OCI-LY7 (cell line): ENCODE results near the gene LRRC52.

Experiments
- EZH2phosphoT487 ChIP-seq: fragments of 200-600 bp; sonication (generic); IDR thresholded peaks from 2 replicates; pipeline ENCODE4 v1.6.1; 2018; ENCODE audit warnings: low read depth, borderline replicate concordance, mild to moderate bottlenecking, mixed run types, antibody characterized with exemption, low read length, moderate library complexity, mixed read lengths
- TF ChIP-seq, protein P1 (sequence below): fragments of 200-600 bp; sonication (generic); conservative IDR thresholded peaks from 2 replicates; pipeline ENCODE4 v1.5.1; 2014; ENCODE audit warnings: mild to moderate bottlenecking, antibody characterized with exemption, low read length, moderate library complexity, mixed read lengths

DNA sequence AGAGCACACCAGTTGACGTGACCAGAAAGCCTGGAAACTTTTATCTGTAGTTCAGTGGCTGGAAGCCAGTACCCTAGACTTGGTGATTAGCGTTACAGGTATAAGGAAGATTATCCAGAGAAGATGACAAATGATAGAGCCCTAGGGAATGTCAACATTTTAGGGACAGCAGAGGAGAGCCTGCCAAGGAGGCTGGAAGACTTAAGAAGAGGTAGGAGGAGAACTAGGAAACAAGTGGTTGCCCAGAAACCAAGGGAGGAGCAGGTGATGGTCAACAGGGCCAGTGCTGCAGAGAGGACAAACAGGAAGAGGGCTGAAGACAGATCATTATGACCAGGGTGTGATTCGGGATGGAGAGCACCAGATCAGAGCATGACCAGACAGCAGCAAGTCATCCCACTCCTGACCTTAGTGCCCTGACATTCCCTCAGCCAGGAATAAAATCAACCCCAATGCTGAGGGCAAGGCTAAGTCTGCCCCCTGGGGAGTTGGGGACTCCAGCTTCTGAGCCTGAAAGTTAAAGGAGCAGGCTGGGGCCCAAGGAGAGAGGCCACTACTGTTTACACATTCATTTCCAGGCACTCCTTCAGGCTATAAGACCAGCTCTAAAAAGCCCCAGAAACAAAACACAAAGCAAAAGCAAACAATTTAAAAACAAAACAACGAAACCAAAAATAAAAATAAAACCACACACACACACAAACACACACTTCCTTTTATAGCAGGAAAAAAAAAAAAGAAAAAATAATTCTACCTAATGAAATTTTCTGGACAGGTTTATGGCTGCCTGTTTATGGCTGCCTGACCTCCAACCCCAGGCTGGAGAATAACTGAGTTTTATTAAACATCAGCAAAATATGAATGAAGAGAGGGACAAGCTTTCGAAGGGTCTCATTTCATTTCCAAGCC lies 48.6 kb upstream of the LRRC52 start:
- TF ChIP-seq, protein P1, sequence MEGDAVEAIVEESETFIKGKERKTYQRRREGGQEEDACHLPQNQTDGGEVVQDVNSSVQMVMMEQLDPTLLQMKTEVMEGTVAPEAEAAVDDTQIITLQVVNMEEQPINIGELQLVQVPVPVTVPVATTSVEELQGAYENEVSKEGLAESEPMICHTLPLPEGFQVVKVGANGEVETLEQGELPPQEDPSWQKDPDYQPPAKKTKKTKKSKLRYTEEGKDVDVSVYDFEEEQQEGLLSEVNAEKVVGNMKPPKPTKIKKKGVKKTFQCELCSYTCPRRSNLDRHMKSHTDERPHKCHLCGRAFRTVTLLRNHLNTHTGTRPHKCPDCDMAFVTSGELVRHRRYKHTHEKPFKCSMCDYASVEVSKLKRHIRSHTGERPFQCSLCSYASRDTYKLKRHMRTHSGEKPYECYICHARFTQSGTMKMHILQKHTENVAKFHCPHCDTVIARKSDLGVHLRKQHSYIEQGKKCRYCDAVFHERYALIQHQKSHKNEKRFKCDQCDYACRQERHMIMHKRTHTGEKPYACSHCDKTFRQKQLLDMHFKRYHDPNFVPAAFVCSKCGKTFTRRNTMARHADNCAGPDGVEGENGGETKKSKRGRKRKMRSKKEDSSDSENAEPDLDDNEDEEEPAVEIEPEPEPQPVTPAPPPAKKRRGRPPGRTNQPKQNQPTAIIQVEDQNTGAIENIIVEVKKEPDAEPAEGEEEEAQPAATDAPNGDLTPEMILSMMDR, result no peak
- TF ChIP-seq EZH2phosphoT487, result no peak
